COLO668 (cell line): ENCODE data around the gene SART1.

Experiments used
- DNase-seq: peaks from one replicate; lab custom pipeline; 2025; ENCODE audit not compliant: unreplicated experiment; lab: John Stamatoyannopoulos, UW

SART1 gene

GRCh38 chr11:65961267-65962140, at the start of gene SART1:
Gene SART1 (plus strand): TSS chr11:65961734. CDS start chr11:65961781, 47 bp downstream.
- DNase-seq, result peak; percentile 97

- DNase-seq, result no peak
Measured at GRCh38 chr11:65912845-65913244, 48.7 kb upstream of the SART1 start.

GRCh38 chr11:65915101-65915820, 46.3 kb upstream of the SART1 start:
- no peak for DNase-seq

- no peak for DNase-seq
Measured at GRCh38 chr11:65915821-65916251, 45.7 kb upstream of the SART1 start.

GRCh38 chr11:65916391-65916790, 45.1 kb upstream of the SART1 start:
- DNase-seq, result no peak

GRCh38 chr11:65917077-65917433, 44.5 kb upstream of the SART1 start:
- DNase-seq, result no peak

GRCh38 chr11:65917434-65918210, 43.9 kb upstream of the SART1 start:
- DNase-seq, result no peak

GRCh38 chr11:65918211-65919140, 43.1 kb upstream of the SART1 start, which contains the start of gene C11orf68:
Gene C11orf68 (minus strand): TSS chr11:65919062. CDS start chr11:65919031, 31 bp downstream.
- peak; percentile 61 for DNase-seq

GRCh38 chr11:65919141-65919572, 42.4 kb upstream of the SART1 start, which contains the start of gene DRAP1:
Gene DRAP1 (plus strand): TSS chr11:65919426. CDS start chr11:65919502, 76 bp downstream.
- peak; percentile 99 for DNase-seq

- peak; percentile 49 for DNase-seq
Measured at GRCh38 chr11:65919573-65920371, 41.8 kb upstream of the SART1 start.

GRCh38 chr11:65920372-65920802, 41.1 kb upstream of the SART1 start:
- DNase-seq, result no peak

- no peak for DNase-seq
Measured at GRCh38 chr11:65921033-65921555, 40.4 kb upstream of the SART1 start.

- no peak for DNase-seq
Measured at GRCh38 chr11:65921876-65922275, 39.7 kb upstream of the SART1 start.

GRCh38 chr11:65922565-65922964, 39.0 kb upstream of the SART1 start:
- DNase-seq, result no peak

GRCh38 chr11:65925397-65925796, 36.1 kb upstream of the SART1 start:
- DNase-seq, result no peak

- DNase-seq, result no peak
Measured at GRCh38 chr11:65927904-65928397, 33.6 kb upstream of the SART1 start.

- no peak for DNase-seq
Measured at GRCh38 chr11:65928667-65929066, 32.9 kb upstream of the SART1 start.

GRCh38 chr11:65931773-65932557, 29.6 kb upstream of the SART1 start:
- DNase-seq, result no peak
